SK-N-SH (cell line): Measurements from ENCODE around the gene IL17A. TPM values are rescaled to one million over a fixed set of nuclear protein-coding genes. Genes with fewer than 3 reads are reported as not detected.

Source experiments
- CTCF ChIA-PET: fragments of 300-600, 350-600 bp; formaldehyde crosslinking; extraction: SDS; loops from one replicate; lab custom pipeline; 2021; lab: Yijun Ruan, JAX
- POLR2A ChIA-PET: fragments of 350-600 bp; sonication (Branson Sonifier 250); formaldehyde crosslinking; extraction: SDS; loops from one replicate; lab custom pipeline; 2020; ENCODE audit warnings: antibody characterized with exemption, inconsistent platforms; lab: Yijun Ruan, JAX
- DNase-seq: peaks from one replicate; pipeline ENCODE4 v3.0.0; 2012
- H2AFZ ChIP-seq: fragments of 200-600 bp; sonication (generic); 2 replicates; pipeline ENCODE4 v1.8.1; 2016; ENCODE audit warnings: antibody characterized with exemption, mild to moderate bottlenecking, low read depth
- H3F3A ChIP-seq: fragments of 200-600 bp; sonication (generic); replicated peaks from 2 replicates; pipeline ENCODE3; 2016; ENCODE audit warnings: antibody characterized with exemption, mild to moderate bottlenecking; ENCODE audit not compliant: insufficient read depth
- H3K27ac ChIP-seq, 2 experiments: fragments of 200-500 bp in 1 of 2; fragments of 200-600 bp in 1 of 2; sonication (Bioruptor generic) in 1 of 2; sonication (generic), shearing (Covaris generic) in 1 of 2; 2 replicates each; pipeline versions ENCODE4 v1.5.1 to v1.6.1; 2014 to 2016; ENCODE audit warnings: low read depth in 2 of 2, inconsistent platforms in 1 of 2, low read length in 1 of 2, mild to moderate bottlenecking in 1 of 2, mixed read lengths in 1 of 2
- H3K27me3 ChIP-seq: fragments of 200-600 bp; sonication (generic), shearing (Covaris generic); 2 replicates; pipeline ENCODE4 v1.6.1; 2016; ENCODE audit warnings: mixed run types; ENCODE audit not compliant: insufficient read depth
- H3K36me3 ChIP-seq, 2 experiments: fragments of 200-500 bp in 1 of 2; fragments of 200-600 bp in 1 of 2; sonication (Bioruptor generic) in 1 of 2; sonication (generic) in 1 of 2; replicated peaks in 1 of 2; 2 replicates each; pipeline versions ENCODE3 to v1.5.1; 2014 to 2016; ENCODE audit warnings: low read length in 1 of 2, mild to moderate bottlenecking in 1 of 2; ENCODE audit not compliant: insufficient read depth in 2 of 2, control insufficient read depth in 1 of 2
- H3K4me1 ChIP-seq, 2 experiments: fragments of 200-500 bp in 1 of 2; fragments of 200-600 bp in 1 of 2; sonication (Bioruptor generic) in 1 of 2; sonication (generic), shearing (Covaris generic) in 1 of 2; 2 replicates each; pipeline versions ENCODE4 v1.5.1 to v1.6.1; 2014 to 2016; ENCODE audit warnings: low read depth in 1 of 2, low read length in 1 of 2, mixed run types in 1 of 2; ENCODE audit not compliant: insufficient read depth in 2 of 2, control insufficient read depth in 1 of 2
- H3K4me2 ChIP-seq: fragments of 200-600 bp; sonication (generic), shearing (Covaris generic); 2 replicates; pipeline ENCODE4 v1.6.1; 2017; ENCODE audit warnings: mixed run types
- H3K4me3 ChIP-seq, 2 experiments: fragments of 200-500 bp in 1 of 2; fragments of 200-600 bp in 1 of 2; sonication (Bioruptor generic) in 1 of 2; sonication (generic), shearing (Covaris generic) in 1 of 2; 2 replicates each; pipeline versions ENCODE4 v1.5.1 to v1.8.1; 2014 to 2016; ENCODE audit warnings: low read depth in 2 of 2, inconsistent platforms in 1 of 2, low read length in 1 of 2, mild to moderate bottlenecking in 1 of 2, mixed read lengths in 1 of 2, moderate library complexity in 1 of 2
- H3K79me2 ChIP-seq: fragments of 200-600 bp; sonication (generic); 2 replicates; pipeline ENCODE4 v1.8.1; 2017; ENCODE audit warnings: mild to moderate bottlenecking; ENCODE audit not compliant: insufficient read depth
- H3K9ac ChIP-seq: fragments of 200-600 bp; sonication (generic); 2 replicates; pipeline ENCODE4 v1.6.1; 2017; ENCODE audit warnings: mixed run types
- H3K9me2 ChIP-seq: fragments of 200-600 bp; sonication (generic); 2 replicates; pipeline ENCODE4 v1.6.1; 2017; ENCODE audit warnings: mixed run types
- H3K9me3 ChIP-seq: fragments of 200-600 bp; sonication (generic); 2 replicates; pipeline ENCODE4 v1.6.1; 2017; ENCODE audit warnings: mixed run types, mild to moderate bottlenecking, moderate library complexity
- H4K20me1 ChIP-seq: fragments of 200-600 bp; sonication (generic); 2 replicates; pipeline ENCODE4 v1.6.1; 2017; ENCODE audit warnings: mild to moderate bottlenecking, mixed run types; ENCODE audit not compliant: insufficient read depth
- CTCF ChIP-seq: fragments of 200-600 bp; sonication (generic); IDR thresholded peaks from 2 replicates; pipeline ENCODE4 v1.6.1; 2017; ENCODE audit warnings: antibody characterized with exemption, mild to moderate bottlenecking, moderate library complexity
- FOSL2 ChIP-seq: IDR thresholded peaks from 2 replicates; pipeline ENCODE4 v1.4.0; 2012; ENCODE audit warnings: low read depth, mild to moderate bottlenecking, moderate library complexity, borderline replicate concordance
- GABPA ChIP-seq: IDR thresholded peaks from 2 replicates; pipeline ENCODE4 v1.4.0; 2012; ENCODE audit warnings: low read depth, mild to moderate bottlenecking
- JUND ChIP-seq: IDR thresholded peaks from 2 replicates; pipeline ENCODE4 v1.4.0; 2012
- PBX3 ChIP-seq: IDR thresholded peaks from 2 replicates; pipeline ENCODE4; 2012
- POLR2AphosphoS5 ChIP-seq: IDR thresholded peaks from 2 replicates; pipeline ENCODE4 v1.6.1; 2012; ENCODE audit warnings: low read depth, low read length
- RAD21 ChIP-seq: IDR thresholded peaks from 2 replicates; pipeline ENCODE4 v1.6.1; 2012; ENCODE audit warnings: mild to moderate bottlenecking, low read length
- RXRA ChIP-seq: IDR thresholded peaks from 2 replicates; pipeline ENCODE4 v1.4.0; 2012; ENCODE audit warnings: low read depth, mild to moderate bottlenecking, borderline replicate concordance
- SIN3A ChIP-seq: IDR thresholded peaks from 2 replicates; pipeline ENCODE4 v1.6.1; 2012; ENCODE audit warnings: low read depth, mild to moderate bottlenecking, low read length, moderate library complexity, borderline replicate concordance
- TAF1 ChIP-seq: IDR thresholded peaks from 2 replicates; pipeline ENCODE4 v1.6.1; 2012; ENCODE audit warnings: low read depth, mild to moderate bottlenecking, low read length, moderate library complexity, borderline replicate concordance
- TCF12 ChIP-seq: IDR thresholded peaks from 2 replicates; pipeline ENCODE4 v1.4.0; 2012
- TEAD4 ChIP-seq: IDR thresholded peaks from 2 replicates; pipeline ENCODE4 v1.4.0; 2012; ENCODE audit warnings: mild to moderate bottlenecking, borderline replicate concordance; ENCODE audit not compliant: insufficient read depth
- WGBS: methylation state at CpG from one replicate; pipeline ENCODE4 v1.1.6; 2017; ENCODE audit warnings: low lambda C conversion rate; 5-methylcytosine and 5-hydroxymethylcytosine counted together
- polyA plus RNA-seq, 3 experiments: library from polyadenylated mRNA; depleted of rRNA; stranded (reverse); fragments of >200 nt; gene quantifications; 2 replicates each; pipeline ENCODE4 v1.2.3, GENCODE V29; 2012

IL17A gene
- polyA plus RNA-seq, 1 of the 3 experiments (the other 2 are of a cell fraction): not detected

GRCh38 chr6:52201493-52201892, 15.3 kb downstream of the IL17A start:
- DNase-seq: no peak
- Histone ChIP-seq H3K4me1 (no peaks in the 10 kb centered on the region), H3K27ac (no peak overlapping the region), H3K9me3 (no peaks in the 10 kb centered on the region; the same call in 1 of the 2 replicates), H3K4me3 (no peak overlapping the region), H3K27me3 (no peaks in the 10 kb centered on the region), H3K9me2 (no peaks in the 10 kb centered on the region), H3K9ac (no peak overlapping the region), H3K36me3 (no peaks in the 10 kb centered on the region), H3K4me2 (no peak overlapping the region), H4K20me1 (no peaks in the 10 kb centered on the region), H3F3A (no peaks in the 10 kb centered on the region), H2AFZ (no peak overlapping the region), H3K79me2 (no peaks in the 10 kb centered on the region)
- POLR2A ChIA-PET: no interaction called here
- CTCF ChIA-PET: no interaction called here
- TF ChIP-seq SIN3A: no peak
- no peak for TF ChIP-seq RAD21
- TF ChIP-seq TCF12: no peak
- no peak for TF ChIP-seq TEAD4
- TF ChIP-seq TAF1: no peak
- no peak for TF ChIP-seq POLR2AphosphoS5
- no peak for TF ChIP-seq PBX3

GRCh38 chr6:52207066-52207465, 20.9 kb downstream of the IL17A start:
- CTCF ChIA-PET: interaction anchor here (1.0 to 1.4 kb wide), 2 partner anchors 27 to 139 kb away, joined by 3 to 4 read pairs; no protein-coding TSS in a partner anchor
- 22% methylated on average over 2 of the region's 2 CpGs for WGBS

More at GRCh38 chr6:52207066-52207465, 20.9 kb downstream of the IL17A start:
- H2AFZ ChIP-seq: no peak overlapping the region
- H3F3A ChIP-seq: no peaks in the 10 kb centered on the region
- no peak overlapping the region for H3K9ac ChIP-seq
- no peak overlapping the region for H3K4me2 ChIP-seq
- TF ChIP-seq GABPA (no peak), JUND (no peak), CTCF (0 out of 2 replicates have a peak, but pooled peaks have one; percentile 8), RXRA (no peak), FOSL2 (no peak)
- no peaks in the 10 kb centered on the region for H3K79me2 ChIP-seq
- no peaks in the 10 kb centered on the region for H3K27me3 ChIP-seq
- no peaks in the 10 kb centered on the region for H3K9me3 ChIP-seq
- no peaks in the 10 kb centered on the region for H3K36me3 ChIP-seq
- POLR2A ChIA-PET: no interaction called here
- no peak for DNase-seq
- no peaks in the 10 kb centered on the region for H3K9me2 ChIP-seq
- H3K4me3 ChIP-seq: no peak overlapping the region
- H3K4me1 ChIP-seq: no peaks in the 10 kb centered on the region
- no peaks in the 10 kb centered on the region for H4K20me1 ChIP-seq
- H3K27ac ChIP-seq: no peak overlapping the region
